Gastrocnemius medialis (tissue), 4 donors: ENCODE measurements around the gene NUDT4B.
"Not testable (repeated sequence)": the region's sequence is repeated elsewhere in the genome, so short reads cannot be mapped to it uniquely, and the experiment has no call there.

Experiments used
- CTCF ChIP-seq, 5 experiments: fragments of 450-650 bp in 3 of 5; fragments of 200-600 bp in 2 of 5; sonication (generic) in 2 of 5; IDR thresholded peaks in 4 of 5; conservative IDR thresholded peaks in 1 of 5; 1 replicate in 4 of 5; 2 replicates in 1 of 5; pipeline ENCODE4 v1.5.1; 2016 to 2019; ENCODE audit warnings: antibody characterized with exemption in 5 of 5, mild to moderate bottlenecking in 3 of 5, moderate library complexity in 3 of 5
- POLR2A ChIP-seq, 2 donors: fragments of 450-650 bp; IDR thresholded peaks; one replicate each; pipeline ENCODE4 v1.6.1; 2017; ENCODE audit warnings: antibody characterized with exemption in 2 of 2, mild to moderate bottlenecking in 2 of 2, moderate library complexity in 2 of 2

- TF ChIP-seq CTCF (IDR thresholded peaks at IDR 0.05 in 4 of 5, conservative IDR thresholded peaks at IDR 0.05 in 1 of 5); POLR2A (IDR thresholded peaks at IDR 0.05): not testable (repeated sequence)
These were observed 26.7 kb downstream of the NUDT4B start for GRCh38 chr1:148775263-148775662.
